Erythroblast (primary cell): Measurements from ENCODE around the gene USP31.

Source experiments
- GATA1 ChIP-seq: IDR thresholded peaks from 2 replicates; pipeline ENCODE4 v1.6.1; 2011; ENCODE audit warnings: low read depth, mild to moderate bottlenecking, control low read depth, low read length, moderate library complexity
- POLR2A ChIP-seq: IDR thresholded peaks from 2 replicates; pipeline ENCODE4 v1.6.1; 2011; ENCODE audit warnings: mild to moderate bottlenecking, low read length

- TF ChIP-seq POLR2A (no peak), GATA1 (no peak)
These were observed 1.1 kb downstream of the USP31 start for GRCh38 chr16:23148166-23148512.
